CD4-positive, alpha-beta T cell treated with Interleukin-4 for 1 hour (primary cell): ENCODE measurements around the gene DDIT4.
"Not testable (repeated sequence)": the region's sequence is repeated elsewhere in the genome, so short reads cannot be mapped to it uniquely, and the experiment has no call there.

Source experiments
- DNase-seq, 2 donors: peaks; one replicate each; pipeline ENCODE4 v3.0.0-alpha.2; 2020 to 2022

The DDIT4 gene

DNA sequence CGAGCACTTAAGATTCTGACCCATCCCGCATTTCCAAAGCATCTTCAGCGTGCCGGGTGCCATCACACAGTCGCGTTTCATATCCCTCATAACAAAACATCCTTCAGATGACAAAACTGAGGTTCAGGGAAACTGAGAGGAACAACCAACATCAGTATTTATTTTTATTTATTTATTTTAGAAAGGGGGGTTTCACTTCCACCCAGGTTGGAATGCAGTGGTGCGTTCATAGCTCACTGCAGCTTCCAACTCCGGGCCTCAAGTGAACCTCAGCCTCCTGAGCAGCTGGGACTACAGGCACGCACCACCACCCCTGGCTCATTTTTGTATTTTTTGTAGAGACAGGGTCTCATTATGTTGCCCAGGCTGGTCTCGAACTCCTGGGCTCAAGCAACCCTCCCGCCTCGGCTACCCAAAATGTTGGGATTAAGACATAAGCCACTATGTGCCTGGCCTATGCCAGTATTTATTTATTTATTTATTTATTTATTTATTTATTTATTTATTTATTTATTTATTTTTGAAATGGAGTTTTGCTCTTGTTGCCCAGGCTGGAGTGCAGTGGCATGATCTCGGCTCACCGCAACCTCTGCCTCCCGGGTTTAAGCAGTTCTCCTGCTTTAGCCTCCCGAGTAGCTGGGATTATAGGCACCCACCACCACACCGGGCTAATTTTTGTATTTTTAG lies 24.4 kb upstream of the DDIT4 start:
- not testable (repeated sequence) for DNase-seq

DNA sequence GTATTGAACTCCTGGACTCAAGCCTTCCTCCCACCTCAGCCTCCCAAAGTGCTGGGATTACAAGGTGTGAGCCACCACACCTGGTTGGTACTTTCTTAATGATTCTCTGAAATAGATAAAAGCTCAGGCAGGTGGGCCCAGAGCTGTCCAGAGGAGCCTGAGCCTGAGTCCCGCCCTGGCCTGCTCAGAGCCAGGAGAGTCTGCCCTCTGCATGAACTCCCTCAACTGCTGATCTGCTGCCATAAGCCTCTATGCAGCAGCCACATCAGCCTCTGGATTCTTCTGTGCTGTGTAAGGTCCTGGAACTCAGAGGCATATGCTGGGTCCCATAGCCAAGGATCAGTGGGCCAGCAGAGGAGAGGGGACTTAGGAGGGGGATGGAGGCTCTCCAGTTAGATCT lies 23.1 kb upstream of the DDIT4 start:
- DNase-seq: no peak

DNA sequence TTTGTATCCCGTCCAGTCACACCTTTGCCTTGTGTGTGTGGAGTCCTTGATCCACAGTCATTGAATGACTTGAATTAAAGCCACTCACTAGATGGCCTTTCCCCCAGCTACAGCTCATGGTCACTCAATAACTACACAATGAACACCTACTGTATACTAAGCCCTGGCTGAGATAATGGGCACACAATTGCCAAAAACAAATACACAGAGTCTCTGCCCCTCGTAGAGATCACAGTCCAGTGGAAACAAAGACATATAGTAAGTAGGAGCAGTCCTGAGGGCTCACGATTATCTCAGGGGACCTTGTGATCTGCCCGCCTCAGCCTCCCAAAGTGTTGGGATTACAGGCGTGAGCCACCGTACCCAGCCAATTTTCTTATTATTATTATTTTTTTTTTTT lies 22.1 kb upstream of the DDIT4 start:
- no peak for DNase-seq

DNA sequence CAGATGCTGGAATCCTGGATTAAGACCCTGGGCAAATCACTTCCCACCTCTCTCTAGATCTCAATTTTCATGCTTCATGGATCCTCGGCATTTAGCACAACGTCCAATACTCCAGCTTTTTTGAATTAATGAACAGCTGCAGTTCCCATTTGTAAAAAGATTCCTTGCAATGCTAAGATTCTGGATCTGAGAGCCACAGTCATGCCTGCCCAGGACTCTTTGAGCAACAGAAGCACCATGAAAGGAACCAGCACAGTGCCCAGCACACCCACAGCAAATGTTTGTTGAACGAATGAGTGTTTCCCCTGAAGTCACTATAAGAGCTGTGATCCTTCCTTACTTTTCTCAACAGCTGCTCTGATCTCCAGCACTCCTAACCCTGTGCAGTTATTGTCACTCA lies 20.8 kb upstream of the DDIT4 start:
- DNase-seq: no peak

DNA sequence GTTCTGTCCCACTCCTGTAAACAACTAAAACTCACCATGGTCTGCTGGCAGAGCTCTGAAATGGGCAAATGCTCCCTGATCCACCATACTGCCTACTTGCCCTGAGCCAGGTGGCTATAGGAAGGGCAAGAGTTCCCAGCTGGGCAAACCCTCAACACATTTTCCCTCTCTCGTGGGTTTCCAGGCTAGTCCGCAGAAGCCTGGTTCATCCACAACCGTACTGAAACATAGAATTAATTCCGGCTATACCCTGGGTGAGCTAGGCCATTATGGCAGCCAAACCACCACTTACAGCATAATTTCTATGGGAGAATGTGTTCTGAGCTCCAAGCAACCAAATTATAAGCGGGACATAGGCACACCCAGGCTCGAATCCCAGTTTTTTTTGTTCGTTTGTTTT lies 20.1 kb upstream of the DDIT4 start:
- DNase-seq: no peak

DNA sequence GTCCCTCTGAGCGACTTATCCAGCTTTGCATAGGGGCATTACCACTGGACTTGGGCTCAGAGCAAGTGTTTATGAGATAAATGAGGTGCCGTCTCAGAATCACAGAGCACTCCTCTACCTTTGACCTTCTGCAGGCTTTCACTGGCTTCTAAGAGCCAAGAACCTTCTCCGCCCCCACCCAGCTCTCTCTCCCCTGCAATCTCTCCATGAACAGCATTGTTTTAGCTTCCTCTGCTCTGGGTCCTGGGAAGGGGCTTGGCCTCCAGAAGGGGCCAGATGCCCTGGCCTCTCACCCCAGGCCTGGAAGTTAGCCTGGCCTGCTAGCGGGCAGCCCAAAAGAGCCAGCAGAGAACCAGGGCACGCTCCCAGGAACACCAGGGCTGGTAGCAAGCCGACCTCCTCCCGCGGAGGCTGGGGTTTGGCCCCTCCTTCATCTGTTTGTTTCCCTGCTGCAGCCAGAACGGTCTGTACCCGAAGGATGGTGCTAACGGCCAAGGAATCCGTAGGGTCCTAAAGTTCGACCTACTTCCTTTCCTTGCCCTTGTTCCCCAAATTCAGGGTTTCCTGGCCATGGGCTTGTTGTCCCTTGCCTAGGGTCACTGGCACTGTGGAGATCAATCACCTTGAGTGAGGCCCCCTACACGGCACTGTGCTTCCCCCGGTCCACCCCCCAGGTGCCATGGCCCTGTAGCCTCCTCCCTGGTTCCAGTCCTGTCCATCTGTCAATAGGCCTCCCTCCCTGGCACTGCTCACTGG lies 18.7 kb upstream of the DDIT4 start:
- DNase-seq: peak; percentile 41 to 46

DNA sequence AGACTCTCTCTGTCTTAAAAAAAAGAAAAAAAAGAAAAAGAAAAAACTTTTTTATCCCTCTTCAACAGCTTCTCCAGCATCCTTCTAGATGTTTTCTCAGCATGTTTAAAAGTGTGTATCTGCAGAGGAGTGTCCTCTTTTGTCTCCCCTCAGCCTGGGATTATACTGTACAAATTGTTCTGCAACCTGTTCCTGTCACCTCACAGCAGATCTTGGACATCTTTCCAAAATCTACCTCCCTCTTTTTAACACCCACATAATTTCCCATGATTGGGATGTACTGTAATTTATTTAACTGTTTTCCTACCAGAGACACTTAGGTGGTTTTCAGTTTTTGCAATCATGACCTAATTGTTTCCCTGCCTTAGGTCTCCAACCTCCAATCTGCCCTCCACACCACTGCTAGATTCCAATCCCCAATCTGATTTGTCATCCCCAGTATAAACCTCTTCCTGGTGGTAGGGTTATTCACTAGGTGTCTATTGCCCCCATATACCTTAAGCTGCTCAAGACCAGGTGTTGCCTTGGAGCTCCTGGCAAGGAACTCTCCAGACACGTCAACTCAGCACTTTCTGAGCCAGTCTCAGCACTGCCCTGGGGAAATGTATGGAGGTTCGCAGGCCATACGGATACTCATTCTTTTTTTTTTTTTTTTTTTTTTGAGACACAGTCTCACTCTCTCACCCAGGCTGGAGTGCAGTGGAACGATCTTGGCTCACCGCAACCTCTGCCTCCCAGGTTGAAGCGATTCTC lies 17.6 kb upstream of the DDIT4 start:
- DNase-seq: no peak

DNA sequence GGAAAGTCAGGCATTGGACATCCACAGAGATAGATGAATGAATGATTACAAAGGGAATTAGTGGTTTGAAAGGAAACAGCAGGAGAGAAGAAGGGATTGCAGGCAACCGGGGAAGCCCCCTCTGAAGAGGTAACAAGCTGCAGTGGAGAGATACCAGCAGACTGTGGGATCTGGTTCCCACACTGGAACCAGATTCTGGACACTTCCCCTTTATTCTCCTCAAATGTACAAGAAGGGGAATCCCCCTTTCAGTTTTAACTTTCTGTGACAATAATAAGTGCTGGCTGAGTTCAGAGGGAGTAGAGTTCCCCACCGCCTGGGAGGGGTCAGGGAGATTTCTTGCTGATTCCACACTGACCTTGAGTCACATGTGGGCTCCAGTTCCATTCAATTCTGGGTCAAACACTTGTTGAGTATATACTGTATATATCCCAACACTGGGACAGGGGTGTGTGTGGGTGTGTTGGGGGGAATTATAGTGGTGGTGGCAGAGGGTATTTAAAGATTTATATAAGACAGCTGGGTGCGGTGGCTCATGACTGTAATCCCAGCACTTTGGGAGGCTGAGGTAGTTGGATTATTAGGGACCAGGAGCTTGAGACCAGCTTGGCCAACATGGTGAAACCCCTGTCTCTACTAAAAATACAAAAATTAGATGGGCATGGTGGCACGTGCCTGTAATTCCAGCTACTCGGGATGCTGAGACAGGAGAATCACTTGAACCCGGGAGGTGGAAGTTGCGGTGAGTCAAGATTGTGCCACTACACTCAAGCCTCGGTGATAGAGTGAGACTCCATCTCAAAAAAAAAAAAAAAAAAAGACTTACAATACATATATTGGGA lies 16.5 kb upstream of the DDIT4 start:
- DNase-seq: peak; percentile 29 to 60

DNA sequence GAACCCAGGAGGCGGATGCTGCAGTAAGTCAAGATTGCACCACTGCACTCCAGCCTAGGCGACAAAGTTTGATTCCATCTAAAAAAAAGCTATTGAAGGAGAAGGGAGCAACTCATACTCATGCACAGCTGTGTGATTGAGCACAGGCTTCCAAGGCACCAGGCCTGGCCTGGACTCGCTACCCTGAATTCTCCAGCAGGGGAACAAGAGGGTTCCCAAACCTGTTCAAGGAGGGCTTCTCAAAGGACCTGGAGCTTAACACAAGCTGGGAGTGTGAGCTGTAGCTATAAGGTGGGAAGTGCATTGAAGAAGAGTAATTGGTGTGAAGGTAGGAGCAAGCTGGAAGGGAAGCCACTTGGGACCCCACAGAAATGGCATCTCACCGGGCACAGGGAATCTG lies 15.1 kb upstream of the DDIT4 start:
- no peak for DNase-seq

DNA sequence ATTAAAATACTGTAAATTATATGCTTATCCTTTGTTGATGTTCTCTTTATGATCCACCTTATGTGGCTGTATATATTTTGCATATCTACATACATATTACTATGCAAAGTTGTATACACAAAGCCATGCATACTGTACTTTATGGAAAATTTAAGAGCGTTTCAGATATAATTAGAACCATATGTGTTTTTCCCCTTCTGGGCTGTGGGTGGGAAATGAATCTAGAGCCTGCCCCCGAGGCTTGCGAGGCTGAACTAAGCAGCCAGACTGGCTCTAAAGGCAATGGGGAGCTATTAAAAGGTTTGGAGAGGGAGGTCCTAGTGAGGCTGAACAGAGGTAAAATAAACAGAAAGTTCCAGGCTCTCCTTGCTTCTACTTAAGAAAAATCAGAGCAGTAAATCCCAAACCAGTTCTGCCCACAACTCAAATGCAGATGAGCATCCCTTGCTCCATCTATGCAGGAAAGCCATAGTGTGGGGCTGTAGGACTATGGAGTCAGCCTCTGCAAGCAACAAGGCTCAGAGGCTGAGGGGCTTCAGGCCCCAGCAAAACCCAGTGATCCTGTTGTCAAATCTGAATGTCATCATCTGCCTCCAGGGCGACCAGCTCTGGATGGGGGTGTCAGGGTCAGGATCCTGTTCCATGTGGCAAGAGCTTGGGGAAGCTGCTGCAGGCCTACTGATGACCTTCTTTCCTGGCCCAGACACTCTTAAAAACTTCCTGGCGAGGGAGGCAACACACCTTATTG lies 14.1 kb upstream of the DDIT4 start:
- DNase-seq: no peak

DNA sequence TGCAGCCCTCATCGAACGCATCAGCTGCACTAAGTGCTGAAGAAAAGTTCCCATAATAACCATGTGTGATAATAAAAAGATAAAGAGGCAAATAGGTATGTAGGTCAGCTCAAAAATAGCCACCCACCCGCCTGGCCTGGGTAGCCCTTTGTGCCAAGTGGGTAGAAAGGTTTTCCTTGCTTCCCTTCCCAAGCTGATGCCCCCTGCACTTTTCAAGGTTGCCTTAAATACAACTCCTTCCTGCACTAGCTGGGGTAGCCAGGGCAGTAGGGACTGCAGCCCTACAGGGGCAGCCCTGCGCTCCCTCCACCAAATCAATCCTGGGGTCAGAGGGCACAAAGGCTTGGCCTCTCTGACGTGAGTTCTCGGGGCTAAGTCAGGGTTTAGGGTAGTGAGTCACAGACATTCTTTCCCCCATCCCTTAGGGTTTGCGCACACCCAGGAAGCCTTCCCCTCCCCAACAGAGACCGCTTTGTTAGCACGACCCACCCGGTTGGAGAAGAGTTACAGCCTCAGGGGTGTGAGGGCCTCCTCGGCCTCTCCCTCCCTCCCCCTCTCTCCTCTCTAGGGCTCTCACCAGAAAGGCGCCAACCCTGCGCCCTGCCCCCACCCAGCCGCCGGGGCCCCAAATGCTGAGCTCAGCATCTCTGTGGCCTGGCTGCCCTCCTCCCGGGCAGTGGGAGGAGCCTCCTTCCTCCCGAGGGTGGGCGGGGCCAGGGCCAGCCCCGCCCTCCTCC lies 13.3 kb upstream of the DDIT4 start:
- DNase-seq: peak; percentile 86 to 89

DNA sequence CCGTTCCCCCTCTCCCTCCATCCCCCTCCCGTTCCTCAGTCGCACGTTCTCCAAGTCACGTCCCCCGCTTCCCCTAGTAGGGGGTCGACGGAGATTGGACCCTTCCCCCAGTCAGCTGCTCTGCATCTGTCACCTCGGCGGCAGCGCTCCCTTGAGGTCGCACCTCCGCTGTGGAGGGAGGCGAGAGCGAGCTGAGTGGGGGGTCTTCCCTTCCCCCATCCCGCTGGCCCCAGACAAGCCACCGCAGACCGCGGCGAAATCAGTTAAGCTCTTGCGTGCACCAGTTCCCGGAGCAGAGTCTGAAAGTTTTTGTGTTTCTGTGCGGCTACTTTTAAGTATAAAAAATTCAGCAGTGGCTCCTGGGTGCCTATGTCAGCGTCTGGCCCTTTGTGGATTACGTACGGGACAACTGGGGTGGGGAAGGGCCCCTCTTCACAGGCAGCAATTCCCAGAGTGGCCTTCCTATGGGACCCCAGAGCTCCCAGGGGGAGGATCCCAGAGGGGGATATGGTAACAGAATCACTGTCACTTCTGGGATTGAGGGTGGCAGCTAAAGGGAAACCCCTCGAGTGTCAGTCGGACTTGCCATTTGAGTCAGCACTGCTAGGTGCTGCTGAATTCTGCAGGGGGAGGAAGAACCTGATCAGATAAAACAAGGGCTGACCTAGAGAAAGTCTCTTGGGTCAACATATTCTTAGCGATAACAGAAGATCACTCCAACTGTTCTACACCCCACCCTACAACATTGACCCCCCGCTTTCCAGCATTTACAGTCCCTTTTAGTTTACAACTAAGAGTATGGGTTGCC lies 12.5 kb upstream of the DDIT4 start:
- DNase-seq: peak; percentile 33 to 54

DNA sequence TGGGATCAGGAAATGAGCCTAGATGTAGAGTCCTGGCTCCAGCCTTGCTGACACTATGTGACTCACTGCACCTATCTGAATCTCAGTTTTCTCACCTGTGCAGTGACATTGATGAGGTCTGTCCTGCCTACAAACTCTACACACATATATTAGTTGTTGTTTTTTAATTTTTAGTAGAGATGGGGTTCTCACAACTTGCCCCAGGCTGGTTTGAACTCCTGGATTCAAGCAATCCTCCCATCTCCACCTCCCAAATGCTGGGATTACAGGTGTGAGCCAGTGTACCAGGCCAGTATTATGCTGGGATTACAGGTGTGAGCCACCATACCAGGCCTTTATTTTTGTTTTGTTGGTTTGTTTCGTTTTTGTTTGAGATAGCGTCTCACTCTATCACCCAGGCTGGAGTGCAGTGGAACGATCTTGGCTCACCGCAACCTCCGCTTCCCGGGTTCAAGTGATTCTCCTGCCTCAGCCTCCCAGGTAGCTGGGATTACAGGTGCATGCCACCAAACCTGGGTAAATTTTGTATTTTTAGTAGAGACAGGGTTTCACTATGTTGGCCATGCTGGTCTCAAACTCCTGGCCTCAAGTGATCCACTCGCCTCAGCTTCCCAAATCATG lies 11.8 kb upstream of the DDIT4 start:
- DNase-seq: no peak

DNA sequence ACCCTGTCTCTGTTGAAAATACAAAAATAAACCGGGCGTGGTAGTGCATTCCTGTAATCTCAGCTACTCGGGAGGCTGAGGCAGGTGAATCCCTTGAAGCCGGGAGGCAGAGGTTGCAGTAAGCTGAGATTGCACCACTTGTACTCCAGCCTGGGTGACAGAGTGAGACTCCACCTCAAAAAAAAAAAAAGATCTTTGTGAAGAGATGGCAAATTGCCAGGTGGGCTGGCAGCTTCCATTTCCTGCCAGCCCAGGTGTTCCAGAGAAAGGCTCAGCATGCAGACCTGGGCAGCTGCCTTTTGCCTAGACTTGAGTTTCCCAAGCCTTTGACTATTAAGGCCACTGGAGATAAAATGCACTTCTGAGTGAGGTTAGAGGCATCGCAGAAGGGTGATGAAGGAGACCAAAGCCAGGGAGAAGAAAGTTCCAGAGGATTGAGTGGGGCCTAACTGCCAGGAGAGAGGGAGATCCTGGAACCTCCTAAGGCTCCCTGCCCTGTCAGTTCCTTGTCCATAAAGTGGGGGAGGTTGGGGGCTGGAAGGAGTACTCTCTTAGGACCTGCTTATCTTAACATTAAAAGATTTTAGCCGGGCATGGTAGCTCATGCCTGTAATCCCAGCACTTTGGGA lies 10.0 kb upstream of the DDIT4 start:
- DNase-seq: peak; percentile 48 to 65

DNA sequence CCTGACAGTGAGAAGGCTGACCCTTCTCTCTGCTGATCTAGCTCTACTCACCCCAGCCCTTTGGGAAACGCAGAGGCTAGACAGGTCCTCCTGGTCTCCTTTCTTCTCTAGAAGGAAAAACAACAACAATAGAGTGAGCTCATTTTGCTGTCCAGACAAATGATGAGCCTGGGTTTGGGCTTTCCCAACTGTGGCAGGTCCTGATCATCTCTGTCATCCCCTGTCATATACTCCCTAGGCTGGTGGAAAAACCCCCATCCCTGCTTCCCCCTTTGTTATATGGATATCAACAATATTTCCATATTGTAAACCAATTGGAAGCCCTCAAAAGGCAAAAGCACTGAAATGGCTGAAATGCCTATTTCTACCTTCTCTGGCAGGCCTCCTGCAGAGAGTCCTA lies 9.2 kb upstream of the DDIT4 start:
- DNase-seq: no peak

DNA sequence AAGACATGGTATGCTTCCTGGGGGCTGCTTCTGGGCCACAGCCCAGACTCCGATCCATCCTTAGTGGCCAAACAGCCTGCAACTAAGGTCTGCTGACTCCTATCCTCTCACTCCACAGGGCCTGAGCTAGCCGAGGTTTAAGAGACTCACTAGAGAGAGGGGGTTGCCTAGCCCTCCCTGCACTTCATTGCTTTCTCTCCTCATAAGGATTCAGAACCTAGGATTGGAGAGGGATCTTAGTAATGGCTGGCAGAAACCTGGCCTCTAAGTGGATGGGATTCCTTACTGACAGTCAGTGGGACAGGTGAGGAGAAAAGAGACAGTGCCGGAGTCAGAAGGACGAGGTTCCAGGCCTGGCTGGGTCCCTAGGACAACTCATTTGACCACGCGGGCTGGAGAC lies 8.2 kb upstream of the DDIT4 start:
- no peak for DNase-seq

DNA sequence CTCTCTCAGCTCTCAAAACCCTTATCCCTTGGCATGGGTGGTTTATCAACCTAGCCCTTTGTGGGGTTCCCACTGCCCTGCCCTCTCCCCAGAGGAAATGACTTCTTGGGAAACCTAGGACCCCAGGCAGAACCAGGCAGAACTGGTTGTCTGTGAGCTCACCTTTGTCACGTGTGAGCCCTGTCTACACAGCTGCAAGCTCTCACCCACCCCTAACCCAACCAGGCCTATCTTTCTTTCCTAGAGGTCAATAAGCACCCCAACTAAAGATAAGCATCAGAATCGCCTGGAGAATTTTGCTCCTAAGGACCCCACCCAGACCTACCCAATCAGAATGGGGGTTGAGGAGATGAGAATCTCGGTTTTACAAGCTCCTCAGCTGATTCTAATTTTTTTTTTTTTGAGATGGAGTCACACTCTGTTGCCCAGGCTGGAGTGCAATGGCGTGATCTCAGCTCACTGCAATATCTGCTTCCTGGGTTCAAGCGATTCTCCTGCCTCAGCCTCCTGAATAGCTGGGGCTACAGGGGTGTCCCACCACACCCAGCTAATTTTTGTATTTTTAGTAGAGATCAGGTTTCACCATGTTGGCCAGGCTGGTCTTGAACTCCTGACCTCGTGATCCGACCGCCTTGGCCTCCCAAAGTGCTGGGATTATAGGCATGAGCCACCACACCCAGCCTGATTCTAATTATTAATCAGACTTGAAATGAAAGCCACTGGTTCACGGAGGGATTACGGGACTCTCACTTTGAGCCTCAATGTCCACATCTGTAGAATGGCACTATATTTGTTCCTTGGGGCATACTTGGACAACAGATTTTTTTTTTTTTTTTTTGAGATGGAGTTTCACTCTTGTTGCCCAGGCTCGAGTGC lies 7.5 kb upstream of the DDIT4 start:
- DNase-seq: no peak

DNA sequence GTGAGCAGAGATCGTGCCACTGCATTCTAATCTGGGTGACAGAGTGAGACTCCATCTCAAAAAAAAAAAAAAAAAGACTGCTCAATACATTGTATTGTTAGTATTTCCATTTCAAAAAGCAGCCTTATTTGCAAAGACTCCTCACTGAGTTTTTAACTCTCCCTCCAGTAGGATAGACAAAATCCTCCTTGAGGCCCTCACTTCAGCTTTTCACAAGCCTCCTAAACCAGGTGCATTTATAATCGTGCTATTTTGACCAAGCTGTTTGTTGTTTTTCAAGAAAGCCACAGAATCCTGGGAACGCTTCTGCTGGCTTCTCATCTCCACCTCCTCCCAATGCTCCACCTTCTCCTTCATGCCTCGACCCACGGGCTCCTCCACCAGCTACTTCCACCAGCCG lies 6.3 kb upstream of the DDIT4 start:
- no peak for DNase-seq
